ENCODE results near the gene SPHKAP. TPM values are rescaled to one million over a fixed set of nuclear protein-coding genes. Genes with fewer than 3 reads are reported as not detected.

SPHKAP gene, protein sequence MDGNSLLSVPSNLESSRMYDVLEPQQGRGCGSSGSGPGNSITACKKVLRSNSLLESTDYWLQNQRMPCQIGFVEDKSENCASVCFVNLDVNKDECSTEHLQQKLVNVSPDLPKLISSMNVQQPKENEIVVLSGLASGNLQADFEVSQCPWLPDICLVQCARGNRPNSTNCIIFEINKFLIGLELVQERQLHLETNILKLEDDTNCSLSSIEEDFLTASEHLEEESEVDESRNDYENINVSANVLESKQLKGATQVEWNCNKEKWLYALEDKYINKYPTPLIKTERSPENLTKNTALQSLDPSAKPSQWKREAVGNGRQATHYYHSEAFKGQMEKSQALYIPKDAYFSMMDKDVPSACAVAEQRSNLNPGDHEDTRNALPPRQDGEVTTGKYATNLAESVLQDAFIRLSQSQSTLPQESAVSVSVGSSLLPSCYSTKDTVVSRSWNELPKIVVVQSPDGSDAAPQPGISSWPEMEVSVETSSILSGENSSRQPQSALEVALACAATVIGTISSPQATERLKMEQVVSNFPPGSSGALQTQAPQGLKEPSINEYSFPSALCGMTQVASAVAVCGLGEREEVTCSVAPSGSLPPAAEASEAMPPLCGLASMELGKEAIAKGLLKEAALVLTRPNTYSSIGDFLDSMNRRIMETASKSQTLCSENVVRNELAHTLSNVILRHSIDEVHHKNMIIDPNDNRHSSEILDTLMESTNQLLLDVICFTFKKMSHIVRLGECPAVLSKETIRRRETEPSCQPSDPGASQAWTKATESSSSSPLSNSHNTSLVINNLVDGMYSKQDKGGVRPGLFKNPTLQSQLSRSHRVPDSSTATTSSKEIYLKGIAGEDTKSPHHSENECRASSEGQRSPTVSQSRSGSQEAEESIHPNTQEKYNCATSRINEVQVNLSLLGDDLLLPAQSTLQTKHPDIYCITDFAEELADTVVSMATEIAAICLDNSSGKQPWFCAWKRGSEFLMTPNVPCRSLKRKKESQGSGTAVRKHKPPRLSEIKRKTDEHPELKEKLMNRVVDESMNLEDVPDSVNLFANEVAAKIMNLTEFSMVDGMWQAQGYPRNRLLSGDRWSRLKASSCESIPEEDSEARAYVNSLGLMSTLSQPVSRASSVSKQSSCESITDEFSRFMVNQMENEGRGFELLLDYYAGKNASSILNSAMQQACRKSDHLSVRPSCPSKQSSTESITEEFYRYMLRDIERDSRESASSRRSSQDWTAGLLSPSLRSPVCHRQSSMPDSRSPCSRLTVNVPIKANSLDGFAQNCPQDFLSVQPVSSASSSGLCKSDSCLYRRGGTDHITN (N-terminal part only)
- under 0.01 TPM in 1 of 2 replicates, not detected in the other for total RNA-seq

DNA sequence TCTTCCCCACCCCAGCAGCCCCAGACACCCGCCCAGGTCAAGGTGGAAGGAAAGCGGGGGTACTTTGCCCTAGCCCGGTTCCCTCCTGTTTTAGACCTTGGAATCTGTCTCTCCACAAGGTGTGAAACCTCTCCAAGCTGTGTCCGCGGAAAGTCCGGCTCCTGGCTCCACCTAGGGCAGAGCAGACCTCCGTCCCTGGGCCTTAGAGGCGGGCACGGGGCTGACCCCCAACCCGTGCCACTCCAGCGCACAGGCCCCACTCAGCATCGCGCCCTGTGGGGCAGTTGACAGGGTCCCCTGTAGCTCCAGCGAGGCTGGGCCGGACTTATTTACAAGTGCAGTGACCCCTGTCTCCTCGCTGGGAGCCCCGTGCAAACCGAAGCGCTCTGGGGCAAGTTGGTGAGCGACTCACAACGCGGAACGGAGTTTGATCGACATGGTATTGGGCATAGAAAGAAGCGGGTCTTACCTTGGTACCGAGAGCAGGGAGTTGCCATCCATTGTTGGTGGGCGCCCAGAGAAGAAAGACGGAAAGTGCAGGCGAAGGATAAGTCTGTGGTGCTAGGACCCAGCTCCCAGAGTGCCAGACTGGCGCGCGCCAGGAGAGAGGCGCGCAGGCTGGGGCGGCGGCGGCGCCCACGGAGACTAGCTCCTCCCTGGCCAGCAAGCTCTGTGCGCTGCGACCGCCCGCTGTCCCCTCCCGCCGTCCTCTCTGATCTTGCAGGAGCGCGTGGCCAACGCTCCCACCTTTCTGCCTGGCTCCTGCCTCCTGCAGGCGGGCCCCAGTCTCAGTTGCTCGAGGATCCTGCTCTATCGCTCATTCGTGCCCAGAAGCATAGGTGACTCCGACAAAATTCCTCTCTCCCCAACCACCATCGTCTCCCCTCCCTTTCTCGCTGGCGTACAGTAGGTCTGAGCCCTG, at the start of gene SPHKAP:
Gene SPHKAP, minus strand, starts transcription at position 590 of the 922 bp plus-strand sequence. Its CDS starts 89 bp downstream, at position 501.

